ENCODE data around the gene PLPPR1. TPM values are rescaled to one million over a fixed set of nuclear protein-coding genes. Genes with fewer than 3 reads are reported as not detected.

The PLPPR1 gene
- total and polyA plus RNA-seq, 2 of the 13 experiments (the other 11 are each of a cell fraction or from before 2014, with no cell fraction given) = 16.0 to 84.7 TPM

DNA sequence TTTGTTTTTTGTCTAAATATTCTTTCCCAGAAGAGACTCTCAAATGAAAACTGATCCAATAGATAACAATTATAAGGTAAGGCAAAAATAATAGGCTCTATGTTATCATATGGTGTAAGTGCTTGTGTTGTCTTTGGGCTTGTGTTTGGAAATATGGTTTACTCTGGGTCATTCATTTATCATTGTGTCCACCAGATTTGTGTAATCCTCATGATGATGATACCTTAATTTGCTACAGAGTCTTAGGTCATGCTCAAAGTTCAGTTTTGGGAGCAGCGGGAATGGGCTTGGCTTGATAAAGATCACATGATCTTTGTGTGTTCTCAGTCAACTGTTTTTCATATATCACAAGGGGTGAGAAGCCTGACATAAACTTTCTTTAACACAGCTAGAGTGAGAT lies 34.2 kb downstream of the PLPPR1 start (continued):
- TF ChIP-seq, protein P1, sequence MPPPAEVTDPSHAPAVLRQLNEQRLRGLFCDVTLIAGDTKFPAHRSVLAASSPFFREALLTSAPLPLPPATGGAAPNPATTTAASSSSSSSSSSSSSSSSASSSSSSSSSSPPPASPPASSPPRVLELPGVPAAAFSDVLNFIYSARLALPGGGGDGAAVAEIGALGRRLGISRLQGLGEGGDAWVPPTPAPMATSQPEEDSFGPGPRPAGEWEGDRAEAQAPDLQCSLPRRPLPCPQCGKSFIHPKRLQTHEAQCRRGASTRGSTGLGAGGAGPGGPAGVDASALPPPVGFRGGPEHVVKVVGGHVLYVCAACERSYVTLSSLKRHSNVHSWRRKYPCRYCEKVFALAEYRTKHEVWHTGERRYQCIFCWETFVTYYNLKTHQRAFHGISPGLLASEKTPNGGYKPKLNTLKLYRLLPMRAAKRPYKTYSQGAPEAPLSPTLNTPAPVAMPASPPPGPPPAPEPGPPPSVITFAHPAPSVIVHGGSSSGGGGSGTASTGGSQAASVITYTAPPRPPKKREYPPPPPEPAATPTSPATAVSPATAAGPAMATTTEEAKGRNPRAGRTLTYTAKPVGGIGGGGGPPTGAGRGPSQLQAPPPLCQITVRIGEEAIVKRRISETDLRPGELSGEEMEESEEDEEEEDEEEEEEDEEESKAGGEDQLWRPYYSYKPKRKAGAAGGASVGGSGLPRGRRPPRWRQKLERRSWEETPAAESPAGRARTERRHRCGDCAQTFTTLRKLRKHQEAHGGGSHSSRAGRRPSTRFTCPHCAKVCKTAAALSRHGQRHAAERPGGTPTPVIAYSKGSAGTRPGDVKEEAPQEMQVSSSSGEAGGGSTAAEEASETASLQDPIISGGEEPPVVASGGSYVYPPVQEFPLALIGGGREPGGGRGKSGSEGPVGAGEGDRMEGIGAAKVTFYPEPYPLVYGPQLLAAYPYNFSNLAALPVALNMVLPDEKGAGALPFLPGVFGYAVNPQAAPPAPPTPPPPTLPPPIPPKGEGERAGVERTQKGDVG (CRISPR knock-in tag; IDR thresholded peaks at IDR 0.05; ENCODE audit: borderline replicate concordance) = no peak
- peak; percentile 87; the same call in 1 of the 2 replicates for TF ChIP-seq SOX5 (CRISPR knock-in tag; IDR thresholded peaks at IDR 0.05; ENCODE audit: borderline replicate concordance)
- TF ChIP-seq ZNF446 (CRISPR knock-in tag; IDR thresholded peaks at IDR 0.05) = no peak
- TF ChIP-seq ZNF30 (CRISPR knock-in tag; IDR thresholded peaks at IDR 0.05) = no peak
- no peak for TF ChIP-seq ZNF605 (CRISPR knock-in tag; IDR thresholded peaks at IDR 0.05)
- peak; percentile 65 for TF ChIP-seq HOXA3 (CRISPR knock-in tag; IDR thresholded peaks at IDR 0.05)
- TF ChIP-seq RNF2 (conservative IDR thresholded peaks at IDR 0.05; ENCODE audit: low read depth) = no peak
- TF ChIP-seq ZNF652 (CRISPR knock-in tag; IDR thresholded peaks at IDR 0.05; ENCODE audit: borderline replicate concordance, low read depth) = no peak
- TF ChIP-seq MLXIP (CRISPR knock-in tag; IDR thresholded peaks at IDR 0.05; ENCODE audit: borderline replicate concordance) = no peak
- peak; percentile 90 for TF ChIP-seq FOXA3 (CRISPR knock-in tag; IDR thresholded peaks at IDR 0.05)
- TF ChIP-seq, protein P2, sequence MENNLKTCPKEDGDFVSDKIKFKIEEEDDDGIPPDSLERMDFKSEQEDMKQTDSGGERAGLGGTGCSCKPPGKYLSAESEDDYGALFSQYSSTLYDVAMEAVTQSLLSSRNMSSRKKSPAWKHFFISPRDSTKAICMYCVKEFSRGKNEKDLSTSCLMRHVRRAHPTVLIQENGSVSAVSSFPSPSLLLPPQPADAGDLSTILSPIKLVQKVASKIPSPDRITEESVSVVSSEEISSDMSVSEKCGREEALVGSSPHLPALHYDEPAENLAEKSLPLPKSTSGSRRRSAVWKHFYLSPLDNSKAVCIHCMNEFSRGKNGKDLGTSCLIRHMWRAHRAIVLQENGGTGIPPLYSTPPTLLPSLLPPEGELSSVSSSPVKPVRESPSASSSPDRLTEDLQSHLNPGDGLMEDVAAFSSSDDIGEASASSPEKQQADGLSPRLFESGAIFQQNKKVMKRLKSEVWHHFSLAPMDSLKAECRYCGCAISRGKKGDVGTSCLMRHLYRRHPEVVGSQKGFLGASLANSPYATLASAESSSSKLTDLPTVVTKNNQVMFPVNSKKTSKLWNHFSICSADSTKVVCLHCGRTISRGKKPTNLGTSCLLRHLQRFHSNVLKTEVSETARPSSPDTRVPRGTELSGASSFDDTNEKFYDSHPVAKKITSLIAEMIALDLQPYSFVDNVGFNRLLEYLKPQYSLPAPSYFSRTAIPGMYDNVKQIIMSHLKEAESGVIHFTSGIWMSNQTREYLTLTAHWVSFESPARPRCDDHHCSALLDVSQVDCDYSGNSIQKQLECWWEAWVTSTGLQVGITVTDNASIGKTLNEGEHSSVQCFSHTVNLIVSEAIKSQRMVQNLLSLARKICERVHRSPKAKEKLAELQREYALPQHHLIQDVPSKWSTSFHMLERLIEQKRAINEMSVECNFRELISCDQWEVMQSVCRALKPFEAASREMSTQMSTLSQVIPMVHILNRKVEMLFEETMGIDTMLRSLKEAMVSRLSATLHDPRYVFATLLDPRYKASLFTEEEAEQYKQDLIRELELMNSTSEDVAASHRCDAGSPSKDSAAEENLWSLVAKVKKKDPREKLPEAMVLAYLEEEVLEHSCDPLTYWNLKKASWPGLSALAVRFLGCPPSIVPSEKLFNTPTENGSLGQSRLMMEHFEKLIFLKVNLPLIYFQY (CRISPR knock-in tag; IDR thresholded peaks at IDR 0.05; ENCODE audit: borderline replicate concordance) = peak; percentile 58; the same call in 1 of the 2 replicates
- TF ChIP-seq MYC (CRISPR knock-in tag; IDR thresholded peaks at IDR 0.05; ENCODE audit: borderline replicate concordance) = no peak
- TF ChIP-seq SMAD3 (CRISPR knock-in tag; IDR thresholded peaks at IDR 0.05) = peak; percentile 44; the same call in 1 of the 2 replicates
- TF ChIP-seq ERF (CRISPR knock-in tag; IDR thresholded peaks at IDR 0.05) = 0 out of 2 replicates have a peak, but pooled peaks have one; percentile 42
- TF ChIP-seq NR0B2 (CRISPR knock-in tag; IDR thresholded peaks at IDR 0.05) = no peak
- TF ChIP-seq ISX (CRISPR knock-in tag; conservative IDR thresholded peaks at IDR 0.05) = no peak
- 0 out of 2 replicates have a peak, but pooled peaks have one; percentile 28 for TF ChIP-seq ZNF629 (CRISPR knock-in tag; conservative IDR thresholded peaks at IDR 0.05)
- no peak for TF ChIP-seq ZNF484 (CRISPR knock-in tag; IDR thresholded peaks at IDR 0.05; ENCODE audit: borderline replicate concordance, low read depth)
- no peak for TF ChIP-seq ZMYM2 (CRISPR knock-in tag; IDR thresholded peaks at IDR 0.05)
- peak; percentile 96 for TF ChIP-seq HNF4A (CRISPR knock-in tag; IDR thresholded peaks at IDR 0.05)
- TF ChIP-seq HOXA7 (CRISPR knock-in tag; IDR thresholded peaks at IDR 0.05) = no peak
- TF ChIP-seq ELF3 (CRISPR knock-in tag; IDR thresholded peaks at IDR 0.05) = no peak; the same call in 1 of the 2 replicates
